Hepatocyte (in vitro differentiated cells): ENCODE results near the gene OPCML.

ENCODE experiments used
- EZH2 ChIP-seq: fragments of 200-600 bp; sonication (generic); IDR thresholded peaks from 2 replicates; pipeline ENCODE4 v1.6.1; 2016; ENCODE audit warnings: antibody characterized with exemption, mild to moderate bottlenecking, borderline replicate concordance
- TF ChIP-seq, protein P1 (sequence below): fragments of 200-600 bp; sonication (generic); IDR thresholded peaks from 2 replicates; pipeline ENCODE4 v1.5.1; 2016; ENCODE audit warnings: antibody characterized with exemption, mild to moderate bottlenecking; ENCODE audit not compliant: poor library complexity

DNA sequence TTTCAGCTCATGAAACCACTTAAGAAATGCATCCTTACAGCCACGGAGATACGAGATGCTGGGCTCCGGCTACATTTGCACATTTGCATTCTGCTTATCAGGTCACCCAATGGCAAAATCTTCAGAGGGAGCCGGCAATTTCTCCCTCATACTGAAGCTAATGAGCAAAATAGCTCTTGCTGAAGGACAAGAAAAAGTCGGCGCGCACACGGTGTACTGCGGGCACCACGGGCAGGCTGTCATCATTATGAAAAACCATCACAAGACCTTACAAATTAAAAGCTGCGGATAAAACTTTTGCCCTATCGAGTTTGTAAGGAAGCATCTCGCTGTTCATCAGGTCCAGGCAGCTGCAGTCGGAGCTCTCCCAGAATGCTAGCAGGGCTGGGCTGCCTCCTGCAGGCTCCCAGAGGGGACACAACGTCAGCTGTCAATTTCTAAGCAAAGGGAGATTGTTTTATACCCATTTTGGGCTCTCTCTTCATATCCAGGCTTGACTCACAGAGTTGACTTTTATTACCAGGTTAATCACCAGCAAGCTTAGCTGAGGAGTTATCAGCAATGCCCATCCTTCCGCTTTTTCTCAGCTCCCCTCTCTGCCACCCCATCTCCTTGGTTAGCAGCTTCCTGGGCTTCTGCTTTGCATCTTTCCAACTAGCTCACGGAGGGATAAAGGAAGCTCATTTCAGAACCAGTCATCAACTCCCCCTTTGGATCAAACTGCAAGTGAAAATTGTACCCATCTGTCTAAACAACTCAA lies 375.1 kb downstream of the OPCML start:
- TF ChIP-seq, protein P1, sequence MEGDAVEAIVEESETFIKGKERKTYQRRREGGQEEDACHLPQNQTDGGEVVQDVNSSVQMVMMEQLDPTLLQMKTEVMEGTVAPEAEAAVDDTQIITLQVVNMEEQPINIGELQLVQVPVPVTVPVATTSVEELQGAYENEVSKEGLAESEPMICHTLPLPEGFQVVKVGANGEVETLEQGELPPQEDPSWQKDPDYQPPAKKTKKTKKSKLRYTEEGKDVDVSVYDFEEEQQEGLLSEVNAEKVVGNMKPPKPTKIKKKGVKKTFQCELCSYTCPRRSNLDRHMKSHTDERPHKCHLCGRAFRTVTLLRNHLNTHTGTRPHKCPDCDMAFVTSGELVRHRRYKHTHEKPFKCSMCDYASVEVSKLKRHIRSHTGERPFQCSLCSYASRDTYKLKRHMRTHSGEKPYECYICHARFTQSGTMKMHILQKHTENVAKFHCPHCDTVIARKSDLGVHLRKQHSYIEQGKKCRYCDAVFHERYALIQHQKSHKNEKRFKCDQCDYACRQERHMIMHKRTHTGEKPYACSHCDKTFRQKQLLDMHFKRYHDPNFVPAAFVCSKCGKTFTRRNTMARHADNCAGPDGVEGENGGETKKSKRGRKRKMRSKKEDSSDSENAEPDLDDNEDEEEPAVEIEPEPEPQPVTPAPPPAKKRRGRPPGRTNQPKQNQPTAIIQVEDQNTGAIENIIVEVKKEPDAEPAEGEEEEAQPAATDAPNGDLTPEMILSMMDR = peak; percentile 10
- no peak for TF ChIP-seq EZH2
